Uterus (tissue), 2 donors: Measurements from ENCODE around the gene FCHSD2.

ENCODE experiments used
- CTCF ChIP-seq, 4 experiments: fragments of 200-600 bp in 2 of 4; fragments of 450-650 bp in 2 of 4; sonication (generic) in 2 of 4; IDR thresholded peaks; one replicate each; pipeline ENCODE4 v1.5.1; 2016 to 2019; ENCODE audit warnings: antibody characterized with exemption in 4 of 4, mild to moderate bottlenecking in 2 of 4, moderate library complexity in 1 of 4
- POLR2A ChIP-seq, 2 donors: fragments of 450-650 bp; IDR thresholded peaks; one replicate each; pipeline ENCODE4 v1.6.1; 2016; ENCODE audit warnings: antibody characterized with exemption in 2 of 2, mild to moderate bottlenecking in 1 of 2, moderate library complexity in 1 of 2

GRCh38 chr11:73184953-73185671, 43.0 kb upstream of the FCHSD2 start:
- TF ChIP-seq CTCF (IDR thresholded peaks at IDR 0.05) (peak; percentile 33 to 70 (median 54)), POLR2A (IDR thresholded peaks at IDR 0.05) (no peak)
